ENCODE results near the gene PGLYRP4. TPM values are rescaled to one million over a fixed set of nuclear protein-coding genes. Genes with fewer than 3 reads are reported as not detected.

The PGLYRP4 gene
- total and polyA plus RNA-seq, 2 experiments from 2014 or later: not detected

DNA sequence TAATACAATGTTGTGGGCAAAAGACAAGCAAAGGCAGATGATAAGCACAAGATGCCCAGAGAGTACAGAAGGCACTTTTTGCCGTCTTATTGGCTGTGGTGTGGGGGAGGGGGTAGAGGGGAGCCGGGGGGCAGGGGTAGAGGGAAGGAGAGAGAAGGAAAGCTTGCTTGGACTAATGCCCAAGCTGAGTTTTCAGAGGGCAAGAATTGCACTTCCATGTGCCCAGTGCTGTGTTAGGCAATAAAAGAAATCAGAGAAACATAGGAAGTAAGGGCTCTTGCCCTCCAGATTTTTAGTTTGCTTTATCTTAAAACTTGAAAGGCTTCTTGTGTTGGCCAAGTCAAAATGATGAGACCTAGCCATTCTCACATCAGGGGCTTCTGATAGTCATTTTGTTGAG lies 18.4 kb upstream of the PGLYRP4 start:
- no peak overlapping the region for H3K27ac ChIP-seq
- H3K4me3 ChIP-seq: no peak overlapping the region
- no peak overlapping the region for H3K9ac ChIP-seq
- DNase-seq: no peak
- H3K4me2 ChIP-seq (ENCODE audit: unreplicated experiment): no peak overlapping the region
- H3K4me1 ChIP-seq (ENCODE audit: insufficient read depth): no peaks in the 10 kb centered on the region
- 27 to 33% methylated on average over 2 of the region's 2 CpGs for WGBS, 2 experiments (ENCODE audit: low coverage in 1 of 2, low lambda C conversion rate in 2 of 2, missing lambda C conversion rate in 2 of 2)
- no peaks in the 10 kb centered on the region for H3K9me2 ChIP-seq (ENCODE audit: insufficient read depth)
- no peaks in the 10 kb centered on the region for H4K20me1 ChIP-seq (ENCODE audit: insufficient read depth)
- TF ChIP-seq EZH2phosphoT487 (IDR thresholded peaks at IDR 0.05; ENCODE audit: insufficient read depth, low read depth): no peak
- no peak for TF ChIP-seq EZH2 (IDR thresholded peaks at IDR 0.05; ENCODE audit: insufficient read depth, poor library complexity, severe bottlenecking)
- peaks cover 29% of the 10 kb centered on the region for H3K27me3 ChIP-seq (replicated peaks; ENCODE audit: insufficient read depth)
- H3K9me3 ChIP-seq (ENCODE audit: low read depth): no peaks in the 10 kb centered on the region
- in situ Hi-C loops (cut with MboI): loop anchor here (10.0 to 25.0 kb wide), 2 partner anchors 118 to 370 kb away; partner anchors contain the start of gene INTS3
- H3F3A ChIP-seq (ENCODE audit: insufficient read depth): no peaks in the 10 kb centered on the region
- no peaks in the 10 kb centered on the region for H3K79me2 ChIP-seq (ENCODE audit: insufficient read depth)
- H3K36me3 ChIP-seq (ENCODE audit: low read depth): no peaks in the 10 kb centered on the region
- no peak overlapping the region for H2AFZ ChIP-seq

DNA sequence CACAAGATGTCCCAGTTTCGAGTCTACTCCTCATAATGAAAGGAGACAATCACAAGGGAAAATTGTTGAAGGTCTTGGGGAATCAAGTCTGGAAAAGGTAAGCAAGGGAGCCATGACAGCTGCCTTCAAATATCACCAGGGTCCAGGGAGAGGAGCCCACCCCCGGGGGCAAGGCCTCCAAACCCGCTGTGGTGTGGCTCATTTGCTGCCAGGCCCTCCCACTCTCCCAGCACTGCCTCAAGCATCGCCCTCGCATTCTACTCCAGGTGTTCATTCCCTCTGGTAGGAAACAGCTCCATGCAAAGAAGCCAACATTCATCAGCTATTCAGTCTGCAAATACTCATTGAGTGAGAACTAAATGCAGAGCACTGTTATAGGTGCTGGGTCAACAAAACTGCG lies 17.6 kb upstream of the PGLYRP4 start:
- Histone ChIP-seq H3K27me3 (replicated peaks; ENCODE audit: insufficient read depth) (peaks cover 29% of the 10 kb centered on the region), H3K79me2 (ENCODE audit: insufficient read depth) (no peaks in the 10 kb centered on the region), H3K9me2 (ENCODE audit: insufficient read depth) (no peaks in the 10 kb centered on the region), H3F3A (ENCODE audit: insufficient read depth) (no peaks in the 10 kb centered on the region), H3K4me1 (ENCODE audit: insufficient read depth) (no peaks in the 10 kb centered on the region), H3K9me3 (ENCODE audit: low read depth) (no peaks in the 10 kb centered on the region), H3K4me2 (ENCODE audit: unreplicated experiment) (no peak overlapping the region), H2AFZ (no peak overlapping the region), H3K36me3 (ENCODE audit: low read depth) (no peaks in the 10 kb centered on the region), H3K4me3 (no peak overlapping the region), H3K27ac (no peak overlapping the region), H3K9ac (no peak overlapping the region), H4K20me1 (ENCODE audit: insufficient read depth) (no peaks in the 10 kb centered on the region)
- 42% methylated on average over 6 of the region's 6 CpGs for WGBS, 2 experiments (ENCODE audit: low coverage in 1 of 2, low lambda C conversion rate in 2 of 2, missing lambda C conversion rate in 2 of 2)
- no peak for TF ChIP-seq EZH2 (IDR thresholded peaks at IDR 0.05; ENCODE audit: insufficient read depth, poor library complexity, severe bottlenecking)
- TF ChIP-seq EZH2phosphoT487 (IDR thresholded peaks at IDR 0.05; ENCODE audit: insufficient read depth, low read depth): no peak
- in situ Hi-C loops (cut with MboI): loop anchor here (10.0 to 25.0 kb wide), 2 partner anchors 119 to 371 kb away; partner anchors contain the start of gene INTS3
- no peak for DNase-seq

GRCh38 chr1:153365696-153366095 lies 17.1 kb upstream of the PGLYRP4 start:
- H3K4me2 ChIP-seq (ENCODE audit: unreplicated experiment): no peak overlapping the region
- DNase-seq: no peak
- no peak overlapping the region for H3K9ac ChIP-seq
- H3K36me3 ChIP-seq (ENCODE audit: low read depth): no peaks in the 10 kb centered on the region
- in situ Hi-C loops (cut with MboI): loop anchor here (10.0 to 25.0 kb wide), 2 partner anchors 119 to 372 kb away; partner anchors contain the start of gene INTS3
- H3K4me1 ChIP-seq (ENCODE audit: insufficient read depth): no peaks in the 10 kb centered on the region
- peaks cover 29% of the 10 kb centered on the region for H3K27me3 ChIP-seq (replicated peaks; ENCODE audit: insufficient read depth)
- no peaks in the 10 kb centered on the region for H3K79me2 ChIP-seq (ENCODE audit: insufficient read depth)
- H3K27ac ChIP-seq: no peak overlapping the region
- H3F3A ChIP-seq (ENCODE audit: insufficient read depth): no peaks in the 10 kb centered on the region
- no peaks in the 10 kb centered on the region for H4K20me1 ChIP-seq (ENCODE audit: insufficient read depth)
- 61 to 68% methylated on average over 8 of the region's 8 CpGs for WGBS, 2 experiments (ENCODE audit: low coverage in 1 of 2, low lambda C conversion rate in 2 of 2, missing lambda C conversion rate in 2 of 2)
- no peaks in the 10 kb centered on the region for H3K9me2 ChIP-seq (ENCODE audit: insufficient read depth)
- H2AFZ ChIP-seq: no peak overlapping the region
- TF ChIP-seq EZH2 (IDR thresholded peaks at IDR 0.05; ENCODE audit: insufficient read depth, poor library complexity, severe bottlenecking) (no peak), EZH2phosphoT487 (IDR thresholded peaks at IDR 0.05; ENCODE audit: insufficient read depth, low read depth) (no peak)
- H3K4me3 ChIP-seq: no peak overlapping the region
- no peaks in the 10 kb centered on the region for H3K9me3 ChIP-seq (ENCODE audit: low read depth)

DNA sequence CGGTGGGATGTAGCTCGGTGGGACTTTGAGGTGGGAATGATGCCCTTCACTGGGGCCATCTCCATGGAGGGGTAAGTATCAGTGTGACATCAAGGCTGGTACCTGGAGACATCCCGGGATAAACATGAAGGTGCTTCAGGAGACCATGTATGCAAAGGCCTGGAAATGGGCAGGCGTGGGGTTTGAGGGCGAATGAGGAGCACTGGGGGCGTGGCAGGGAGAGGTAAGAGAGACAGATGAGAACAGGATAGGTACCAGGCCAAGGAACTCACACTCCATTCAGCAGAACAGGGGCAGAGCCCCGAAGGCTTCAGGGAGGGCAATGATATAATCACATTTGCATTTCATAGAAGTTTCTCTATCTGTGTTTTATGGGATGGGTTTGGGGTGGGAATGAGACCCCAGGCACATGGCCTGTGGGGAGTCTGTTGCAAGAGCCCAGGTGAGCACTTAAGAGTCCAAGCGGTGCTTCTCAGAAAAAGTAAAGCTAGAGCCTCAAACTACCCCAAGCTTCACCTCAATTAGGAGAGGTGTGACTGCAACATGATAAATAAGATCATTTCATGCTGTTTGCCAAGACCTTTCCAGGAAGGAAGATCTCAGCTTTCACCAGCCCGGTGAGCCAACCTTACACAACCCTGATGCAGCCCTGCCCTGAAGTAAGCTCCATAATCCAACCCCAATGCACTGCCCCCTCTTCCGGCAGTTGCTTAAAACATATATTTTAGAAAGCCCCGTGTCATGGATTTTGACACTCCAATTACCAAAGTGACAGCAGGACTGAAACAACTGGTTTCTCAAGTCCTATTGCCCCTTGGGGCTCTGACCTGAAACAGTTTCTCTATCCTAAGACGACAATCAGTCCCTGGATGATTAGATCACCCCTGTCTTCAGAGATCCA lies 16.4 kb upstream of the PGLYRP4 start:
- Histone ChIP-seq H3K36me3 (ENCODE audit: low read depth) (no peaks in the 10 kb centered on the region), H3K27me3 (replicated peaks; ENCODE audit: insufficient read depth) (peaks cover 25% of the 10 kb centered on the region), H3K4me3 (no peak overlapping the region), H3K79me2 (ENCODE audit: insufficient read depth) (no peaks in the 10 kb centered on the region), H2AFZ (no peak overlapping the region), H3K4me1 (ENCODE audit: insufficient read depth) (no peaks in the 10 kb centered on the region), H4K20me1 (ENCODE audit: insufficient read depth) (no peaks in the 10 kb centered on the region), H3K27ac (no peak overlapping the region), H3K9ac (no peak overlapping the region), H3F3A (ENCODE audit: insufficient read depth) (no peaks in the 10 kb centered on the region), H3K9me2 (ENCODE audit: insufficient read depth) (no peaks in the 10 kb centered on the region), H3K4me2 (ENCODE audit: unreplicated experiment) (no peak overlapping the region), H3K9me3 (ENCODE audit: low read depth) (no peaks in the 10 kb centered on the region)
- TF ChIP-seq EZH2phosphoT487 (IDR thresholded peaks at IDR 0.05; ENCODE audit: insufficient read depth, low read depth): no peak
- TF ChIP-seq EZH2 (IDR thresholded peaks at IDR 0.05; ENCODE audit: insufficient read depth, poor library complexity, severe bottlenecking): no peak
- WGBS, 2 experiments (ENCODE audit: low coverage in 1 of 2, low lambda C conversion rate in 2 of 2, missing lambda C conversion rate in 2 of 2): 45 to 51% methylated on average over 12 of the region's 12 CpGs
- in situ Hi-C loops (cut with MboI): loop anchor here (10.0 to 25.0 kb wide), 2 partner anchors 120 to 372 kb away; partner anchors contain the start of gene INTS3
- no peak for DNase-seq
